Activated CD4-positive, alpha-beta T cell treated with anti-CD3 and anti-CD28 coated beads, Interleukin-2, amount 50 U/mL, for 24 hours (primary cell): Measurements from ENCODE around the gene RARA.
"Not testable (repeated sequence)": the region's sequence is repeated elsewhere in the genome, so short reads cannot be mapped to it uniquely, and the experiment has no call there.

Experiments
- DNase-seq, 2 donors: peaks; one replicate each; pipeline ENCODE4 v3.0.0-alpha.2; 2020; ENCODE audit warnings: low read depth in 1 of 2, low spot score in 1 of 2

Gene RARA

DNA sequence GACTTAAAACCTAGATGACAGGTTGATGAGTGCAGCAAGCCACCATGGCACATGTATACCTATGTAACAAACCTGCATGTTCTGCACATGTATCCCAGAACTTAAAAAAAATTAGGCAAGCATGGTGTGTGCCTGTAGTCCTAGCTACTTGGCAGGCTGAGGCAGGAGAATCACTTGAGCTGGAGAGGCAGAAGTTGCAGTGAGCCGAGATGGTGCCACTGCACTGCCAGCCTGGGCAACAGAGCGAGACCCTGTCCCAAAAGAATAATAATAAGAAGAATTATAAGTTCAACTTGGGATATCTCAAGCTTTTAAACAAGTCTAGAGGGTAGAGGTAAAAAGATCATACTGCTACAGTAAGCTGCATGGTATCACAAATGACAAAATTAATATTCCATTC is 11.5 kb upstream of the RARA start:
- DNase-seq, result no peak

DNA sequence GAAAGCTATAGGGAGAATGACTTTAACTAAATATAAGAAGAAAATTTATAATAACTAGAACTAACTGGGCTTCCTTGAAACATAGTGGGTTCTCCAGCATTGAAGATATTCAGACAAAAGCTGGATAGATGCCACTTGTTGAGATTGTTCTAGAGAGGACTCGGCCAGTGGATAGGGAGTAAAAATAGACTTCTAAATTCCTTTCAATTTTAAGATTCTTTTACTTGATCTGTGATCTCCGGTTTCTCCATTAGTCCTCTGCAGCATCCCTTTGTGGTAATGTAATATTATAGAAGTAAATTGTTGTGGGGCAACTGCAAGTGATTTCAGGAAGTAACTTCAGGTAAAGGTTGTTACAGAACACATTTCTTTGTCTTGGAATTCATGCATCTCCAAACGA is 10.3 kb upstream of the RARA start:
- DNase-seq, result no peak

DNA sequence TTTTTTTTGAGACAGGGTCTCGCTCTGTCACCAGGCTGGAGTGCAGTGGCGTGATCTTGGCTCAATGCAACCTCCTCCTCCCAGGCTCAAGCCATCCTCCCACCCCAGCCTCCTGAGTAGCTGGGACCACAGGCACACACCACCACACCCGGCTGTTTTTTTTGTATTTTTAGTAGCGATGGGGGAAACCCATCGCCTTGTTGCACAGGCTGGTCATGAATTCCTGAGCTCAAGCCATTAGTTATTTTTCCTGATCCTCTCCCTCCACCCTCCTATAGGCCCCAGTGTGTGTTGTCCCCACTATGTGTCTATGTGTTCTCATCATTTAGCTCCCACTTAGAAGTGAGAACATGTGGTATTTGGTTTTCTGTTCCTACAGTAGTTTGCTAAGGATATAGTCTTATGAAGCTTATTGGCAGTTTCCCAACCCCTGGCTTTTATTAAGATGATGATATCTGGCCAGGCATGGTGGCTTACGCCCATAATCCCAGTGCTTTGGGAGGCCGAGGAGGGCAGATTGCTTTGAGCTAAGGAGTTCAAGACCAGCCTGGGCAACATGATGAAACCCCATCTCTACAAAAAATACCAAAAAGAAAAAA is 9.7 kb upstream of the RARA start:
- DNase-seq, result not testable (repeated sequence)

DNA sequence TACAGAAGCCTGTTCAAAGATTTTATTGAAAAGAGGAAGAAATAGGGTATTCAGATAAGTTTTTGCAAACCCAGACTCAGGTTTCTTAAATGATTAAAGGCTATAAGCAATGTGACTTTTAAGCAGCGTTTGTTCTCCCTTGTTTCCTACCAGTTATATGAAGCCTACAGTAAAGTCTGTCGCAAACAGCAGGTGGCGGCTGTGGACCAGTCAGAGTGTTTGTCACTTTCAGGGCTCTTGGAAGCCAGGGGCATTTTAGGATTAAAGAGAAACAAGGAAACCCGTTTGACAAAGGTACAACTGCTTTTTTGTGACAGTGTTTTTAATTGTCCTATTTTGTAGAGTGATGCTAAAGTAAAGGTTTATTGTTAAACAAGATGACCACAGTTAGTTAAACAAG is 7.7 kb upstream of the RARA start:
- DNase-seq, result no peak

DNA sequence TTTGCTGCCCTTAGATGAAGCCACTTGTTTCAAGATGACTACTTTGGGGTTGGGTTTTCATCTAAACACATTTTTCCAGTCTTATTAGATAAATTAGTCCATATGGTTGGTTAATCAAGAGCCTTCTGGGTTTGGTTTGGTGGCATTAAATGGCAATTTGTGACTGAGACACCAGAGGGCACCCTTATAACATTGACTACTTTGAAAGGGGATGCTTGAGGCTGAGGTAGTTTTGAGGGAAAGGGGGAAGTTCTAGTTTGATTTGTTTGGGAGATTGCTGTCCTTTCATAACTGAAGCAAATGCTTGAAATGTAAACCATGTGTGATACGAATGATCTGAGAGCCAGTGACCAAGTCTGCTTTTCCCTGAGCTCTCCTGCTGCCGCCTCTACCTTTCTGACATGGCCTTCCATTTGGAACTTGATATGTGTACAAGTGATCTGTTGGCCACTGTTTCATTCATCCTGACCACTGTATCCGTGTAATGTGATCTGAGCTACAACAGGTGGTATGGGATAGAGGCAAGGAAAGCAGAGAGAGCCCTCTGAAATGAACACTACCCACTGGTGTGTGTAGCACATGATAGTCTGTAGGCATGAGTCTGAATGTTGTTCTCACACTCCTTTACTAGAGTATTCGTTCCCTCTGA is 5.8 kb upstream of the RARA start:
- DNase-seq, result no peak

DNA sequence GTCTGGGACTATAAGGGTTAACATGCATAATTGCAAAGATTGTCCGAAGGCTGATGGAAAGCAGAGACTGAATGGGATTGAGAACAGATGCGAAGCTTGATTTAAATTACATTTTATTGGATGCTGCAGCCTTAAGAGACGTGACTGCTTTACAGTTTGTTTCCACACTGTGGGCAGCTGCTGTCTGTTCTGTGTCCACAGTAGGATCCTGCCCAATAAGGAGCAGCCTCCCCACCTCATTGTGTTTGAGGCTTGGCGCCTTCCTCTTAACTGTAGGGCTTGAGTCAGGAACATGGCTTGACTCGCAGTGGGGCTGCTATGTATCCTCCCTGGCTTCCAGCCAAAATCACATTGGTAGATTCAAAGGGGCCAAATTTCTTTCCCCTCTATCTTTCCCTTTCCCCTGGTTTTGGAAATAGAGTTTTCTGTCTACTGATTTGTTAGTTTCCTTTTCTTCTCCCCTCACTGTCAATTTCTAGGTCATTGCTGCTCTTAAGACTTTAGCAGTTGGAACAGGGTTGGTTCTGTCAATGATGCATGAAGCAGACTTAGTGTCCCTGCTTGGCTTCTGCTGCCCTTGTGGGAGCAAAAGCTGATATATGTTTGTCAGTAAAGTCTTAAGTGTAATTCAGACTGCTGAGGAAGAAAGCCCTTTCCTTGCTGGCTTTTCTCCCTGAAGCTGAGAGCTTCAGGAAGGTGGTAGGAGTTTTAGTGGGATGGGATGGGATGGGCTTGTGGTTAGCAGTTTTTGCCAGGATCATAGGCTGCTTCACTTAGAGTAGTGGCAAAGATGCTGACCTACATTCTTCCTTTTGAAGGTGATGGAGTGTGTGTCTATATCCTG is 5.0 kb upstream of the RARA start:
- DNase-seq, result no peak

DNA sequence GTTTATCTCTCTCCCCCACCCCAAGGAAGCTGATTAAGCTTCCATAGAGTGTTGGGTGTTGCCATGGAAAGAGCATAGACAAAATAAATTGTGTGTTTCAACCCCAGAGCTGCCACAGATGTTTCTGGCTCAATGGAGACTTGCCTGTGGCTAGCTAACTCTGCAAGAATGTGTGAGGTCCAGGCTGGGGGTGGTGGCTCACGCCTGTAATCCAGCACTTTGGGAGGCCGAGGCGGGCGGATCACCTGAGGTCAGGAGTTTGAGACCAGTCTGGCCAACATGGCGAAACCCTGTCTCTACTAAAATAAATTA is 4.5 kb upstream of the RARA start:
- DNase-seq, result not testable (repeated sequence)

DNA sequence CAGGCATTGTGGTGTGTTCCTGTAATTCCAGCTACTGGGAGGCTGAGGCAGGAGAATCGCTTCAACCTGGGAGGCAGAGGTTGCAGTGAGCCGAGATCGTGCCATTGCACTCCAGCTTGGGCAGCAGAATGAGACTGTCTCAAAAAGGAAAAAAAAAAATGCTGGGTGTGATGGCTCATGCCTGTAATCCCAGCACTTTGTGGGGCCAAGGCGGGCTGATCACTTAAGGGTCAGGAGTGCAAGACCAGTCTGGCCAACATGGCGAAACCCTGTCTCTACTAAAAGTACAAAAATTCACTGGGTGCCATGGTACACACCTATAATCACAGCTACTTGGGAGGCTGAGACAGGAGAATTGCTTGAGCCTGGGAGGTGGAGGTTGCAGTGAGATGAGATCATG is 4.1 kb upstream of the RARA start:
- not testable (repeated sequence) for DNase-seq

DNA sequence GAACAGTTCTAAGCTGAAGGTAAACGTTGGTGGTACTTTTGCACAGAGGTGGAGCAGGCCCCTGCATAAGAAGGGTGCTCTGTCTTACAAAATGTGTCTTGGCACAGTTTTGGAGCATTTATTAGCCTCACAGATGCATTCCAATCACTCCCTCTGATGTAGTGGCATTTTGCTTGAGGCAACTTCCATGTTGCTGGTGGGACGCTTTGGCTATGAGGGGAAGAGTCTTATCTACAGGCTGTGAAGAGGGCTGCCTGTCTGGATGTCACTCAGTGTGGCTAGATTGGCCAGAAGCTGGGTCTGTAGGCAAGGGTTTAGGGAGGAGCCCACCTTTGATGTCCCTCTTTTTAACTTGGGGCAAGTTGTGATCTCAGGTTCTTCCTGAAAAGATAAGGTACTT is 2.6 kb upstream of the RARA start:
- no peak for DNase-seq

DNA sequence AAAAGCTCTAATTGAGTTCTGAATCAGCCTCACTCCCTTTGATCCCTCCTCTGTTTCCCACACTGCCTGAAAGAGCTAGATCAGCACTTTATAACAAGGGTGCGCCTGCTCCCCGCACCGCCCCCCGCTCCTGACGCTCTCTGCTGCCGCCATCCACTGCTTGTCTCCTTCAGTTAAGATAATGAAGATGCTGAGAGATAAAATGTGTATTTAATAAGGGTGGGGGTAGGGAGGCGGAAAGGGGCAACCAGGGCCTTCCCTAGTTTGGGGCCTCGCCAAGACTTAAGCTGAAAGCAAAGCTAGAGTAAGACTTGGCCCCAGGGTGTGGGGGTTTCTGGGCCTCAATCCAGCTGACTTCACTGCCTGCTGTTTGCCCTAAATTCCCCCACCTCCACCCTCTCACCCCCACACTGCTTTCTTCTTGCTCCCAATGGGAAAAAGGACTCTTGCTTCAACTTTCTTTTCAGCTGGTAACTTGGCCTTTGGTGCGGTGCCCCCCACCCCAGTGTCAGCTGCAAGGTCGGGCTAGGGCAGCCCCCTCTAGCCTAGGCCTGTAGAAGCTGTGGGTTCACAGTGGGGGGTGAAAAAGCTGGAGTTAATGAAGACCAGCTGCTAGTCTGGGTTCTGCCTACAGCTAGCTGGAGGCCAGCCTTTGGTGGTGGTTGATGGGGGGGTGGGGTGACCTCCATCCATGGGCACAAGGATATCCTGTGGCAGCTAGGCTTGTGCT is 1.8 kb upstream of the RARA start:
- no peak for DNase-seq

DNA sequence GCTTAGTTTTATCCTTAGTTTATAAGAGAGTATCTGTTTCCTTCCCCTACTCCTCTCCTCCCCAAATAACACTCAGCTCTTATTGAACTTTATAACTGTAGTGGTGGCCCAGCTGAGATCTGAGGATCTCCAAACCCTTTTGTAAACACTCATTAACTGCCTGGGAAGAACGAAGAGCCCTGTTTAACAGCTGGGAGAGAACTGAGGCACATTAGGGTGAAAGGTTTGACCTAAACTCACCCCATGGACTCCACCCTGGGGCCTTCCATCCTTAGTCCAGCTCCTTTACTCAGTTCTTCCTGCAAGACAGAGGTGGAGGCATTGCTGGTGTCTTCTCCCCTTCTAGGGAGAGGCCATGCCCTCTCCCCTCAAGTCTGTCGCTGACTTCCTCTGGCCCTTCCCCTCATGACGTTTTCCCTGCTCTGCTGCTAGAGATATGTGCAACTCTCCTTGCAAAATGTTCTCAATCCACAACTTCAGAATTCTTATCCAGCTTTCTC is 1.2 kb upstream of the RARA start:
- DNase-seq, result no peak

DNA sequence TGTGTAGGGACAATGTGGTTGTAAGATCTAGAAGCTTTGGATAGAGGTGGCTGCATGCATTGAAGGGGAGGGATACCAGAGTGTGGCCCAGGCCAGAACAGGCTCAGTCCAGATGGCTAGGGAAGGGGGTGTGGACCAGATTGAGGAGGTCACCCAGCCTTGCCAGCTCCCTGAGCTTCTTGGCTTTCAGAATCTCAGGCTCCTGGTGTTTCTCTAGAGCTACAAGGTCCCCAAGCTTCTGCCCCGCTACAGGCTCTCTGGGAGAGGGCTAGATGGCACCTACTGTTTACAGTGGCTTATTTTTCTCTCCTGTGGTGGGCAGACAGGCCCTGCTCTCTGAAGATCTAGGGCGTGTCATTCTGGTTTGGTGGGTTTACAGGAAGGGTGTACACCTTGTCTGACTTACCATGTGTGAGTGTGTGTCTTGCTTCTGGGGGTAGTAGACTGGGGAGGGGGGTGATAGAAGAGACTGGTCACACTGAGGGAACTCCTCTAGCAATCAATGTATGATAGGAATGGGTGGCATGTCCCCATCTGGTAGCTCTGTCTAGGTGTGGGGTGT is 1.1 kb downstream of the RARA start:
- no peak for DNase-seq

DNA sequence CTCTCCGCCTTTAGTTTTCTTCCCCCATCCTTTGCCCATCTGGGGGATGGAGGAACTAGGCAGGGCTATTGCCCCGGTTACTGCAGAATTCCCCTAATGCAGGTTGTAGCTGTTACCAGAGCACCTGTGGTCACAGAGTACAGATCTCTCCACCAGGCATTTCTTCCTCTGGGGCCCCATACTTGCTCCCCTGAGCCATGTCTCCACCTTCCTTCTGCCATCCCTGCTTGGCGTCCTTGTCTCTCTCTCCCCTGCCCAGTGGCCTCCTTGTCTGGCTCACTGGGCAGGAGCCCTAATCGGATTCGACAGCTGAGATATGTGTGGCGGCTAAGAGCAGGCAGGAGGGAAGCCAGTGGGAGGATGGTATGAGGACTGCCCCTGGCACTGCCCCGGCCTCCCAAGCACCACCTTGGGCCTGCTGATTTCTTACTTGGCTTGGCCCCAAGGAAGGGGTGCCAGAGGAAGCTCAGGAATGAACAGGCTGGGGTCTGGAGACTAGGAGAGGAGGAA is 2.0 kb downstream of the RARA start:
- no peak for DNase-seq

DNA sequence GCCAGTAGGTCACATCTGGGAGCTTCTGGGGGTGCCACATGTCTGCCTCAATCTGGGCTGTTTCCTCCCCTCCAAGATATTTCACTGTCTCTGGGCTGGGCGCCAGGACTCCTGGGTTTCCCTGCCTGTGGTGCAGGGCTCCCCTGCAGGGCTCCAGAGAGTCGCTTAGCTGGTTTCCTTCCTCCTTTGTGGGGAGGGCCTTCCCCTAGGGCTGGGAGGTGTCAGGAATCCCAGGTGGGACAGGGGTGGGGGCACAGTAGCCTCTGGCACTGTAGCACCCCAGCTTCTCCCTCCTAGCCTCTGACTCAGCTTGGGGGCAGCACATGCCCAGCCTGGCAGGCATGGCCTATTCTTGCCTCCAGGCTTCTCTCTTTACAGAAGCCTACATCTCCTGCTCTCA is 2.6 kb downstream of the RARA start:
- no peak for DNase-seq

DNA sequence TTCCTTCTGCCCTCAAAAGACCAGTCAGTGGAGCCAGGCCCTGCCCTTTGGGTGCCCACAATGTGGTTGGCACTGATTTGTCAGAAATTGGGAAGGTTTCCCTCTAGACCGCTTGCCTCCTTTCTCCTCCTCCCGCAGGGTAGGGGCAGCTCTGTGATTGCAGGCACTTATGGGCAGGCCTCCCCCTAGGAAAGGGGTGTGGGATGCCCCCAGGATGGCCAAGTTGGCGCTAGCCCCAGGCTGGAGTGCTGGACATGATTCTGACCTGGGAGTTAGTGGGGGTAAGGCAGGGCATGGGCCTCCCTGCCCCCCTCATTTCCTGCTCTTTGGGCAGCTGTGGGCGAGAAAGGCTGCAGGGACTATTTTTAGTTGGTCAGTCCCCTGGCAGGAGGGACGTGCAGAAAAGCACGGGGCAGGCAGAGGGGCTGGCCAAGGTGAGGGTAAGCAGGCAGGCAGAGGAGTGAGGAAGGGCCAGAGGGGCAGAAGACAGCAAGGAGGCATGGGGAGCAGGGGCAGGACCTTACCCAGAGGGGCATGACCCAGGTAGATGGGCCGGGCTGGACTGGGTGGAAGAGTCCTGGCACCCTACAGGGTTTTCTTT is 3.3 kb downstream of the RARA start:
- no peak for DNase-seq

DNA sequence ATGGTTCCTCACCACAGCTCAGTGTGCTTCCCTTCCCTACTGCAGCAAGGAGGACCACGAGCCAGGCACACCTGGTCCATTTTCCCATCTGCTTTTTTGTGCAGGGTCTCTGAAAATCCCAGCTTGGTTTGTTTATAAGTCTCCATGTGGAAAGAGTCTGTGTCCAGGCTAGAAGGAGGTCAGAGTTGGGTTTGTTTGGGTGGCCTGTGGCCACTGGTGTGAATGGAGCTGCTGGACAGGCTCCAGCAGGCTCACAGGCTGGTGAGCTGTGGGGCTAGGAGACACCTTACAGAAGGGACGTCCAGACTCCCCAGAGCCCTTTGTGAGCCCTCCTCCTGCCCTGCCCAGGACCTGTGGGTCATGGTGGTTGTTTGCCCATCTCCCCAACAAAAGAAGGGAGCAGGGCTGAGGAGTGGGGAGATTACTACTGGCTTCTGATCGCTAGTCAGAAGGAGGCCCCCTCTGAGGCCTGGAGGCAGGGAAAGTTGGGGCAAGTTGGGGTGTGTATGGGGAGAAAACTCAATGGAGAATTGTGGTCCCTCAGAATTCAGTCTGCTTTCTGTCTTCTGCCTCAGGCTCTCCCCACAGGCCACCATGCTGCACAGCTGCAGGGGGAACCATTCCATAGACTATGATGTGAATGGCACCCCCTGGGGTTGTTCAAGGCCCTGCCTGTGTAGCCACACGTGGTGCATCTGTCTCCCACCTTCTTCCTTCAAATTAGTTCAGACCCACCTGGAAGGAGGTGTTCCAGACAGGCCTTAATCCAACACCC is 4.1 kb downstream of the RARA start:
- no peak for DNase-seq

DNA sequence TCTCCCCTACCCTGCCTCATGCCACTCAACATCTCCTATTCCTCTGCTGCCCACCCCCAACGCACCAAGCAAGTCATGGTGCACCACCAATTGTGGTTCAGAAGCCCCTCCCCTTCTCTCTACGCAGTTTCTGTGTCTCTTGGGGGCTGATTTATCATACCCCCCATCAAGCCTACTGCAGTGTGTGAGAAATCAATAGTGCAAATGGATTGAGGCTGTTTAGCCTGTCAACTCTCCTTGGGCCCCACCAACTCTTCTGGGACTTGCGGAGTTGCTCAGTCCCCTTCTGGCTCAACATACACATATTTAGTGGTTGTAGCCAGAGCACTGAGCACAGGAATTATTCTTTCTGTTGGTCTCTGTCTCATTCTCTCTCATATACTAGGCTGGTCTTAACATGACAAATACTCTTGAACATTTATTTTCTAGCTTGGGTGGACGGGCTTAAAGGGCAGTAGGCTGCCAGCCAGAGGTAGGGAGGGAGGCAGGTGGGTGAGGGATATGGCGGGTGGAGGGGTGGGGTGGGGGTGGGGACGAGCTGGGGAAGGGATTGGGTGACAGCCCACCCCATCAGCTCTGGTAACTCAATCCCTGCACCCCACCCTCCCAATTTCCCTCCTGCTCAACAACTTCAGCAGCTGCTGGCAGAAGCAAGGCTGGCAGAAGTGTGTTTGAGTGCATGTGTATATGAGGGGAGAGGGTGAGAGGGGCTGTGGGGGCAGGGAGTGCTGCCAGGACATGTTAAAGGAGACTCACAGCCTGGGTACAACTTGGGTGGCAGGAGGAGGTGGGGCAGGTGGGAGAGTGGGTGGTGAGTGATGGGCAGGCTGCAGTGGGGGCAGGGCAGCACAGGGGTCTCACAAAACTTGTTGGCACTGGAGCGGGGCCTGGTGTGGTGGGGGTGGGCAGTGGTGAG is 4.9 kb downstream of the RARA start:
- no peak for DNase-seq

DNA sequence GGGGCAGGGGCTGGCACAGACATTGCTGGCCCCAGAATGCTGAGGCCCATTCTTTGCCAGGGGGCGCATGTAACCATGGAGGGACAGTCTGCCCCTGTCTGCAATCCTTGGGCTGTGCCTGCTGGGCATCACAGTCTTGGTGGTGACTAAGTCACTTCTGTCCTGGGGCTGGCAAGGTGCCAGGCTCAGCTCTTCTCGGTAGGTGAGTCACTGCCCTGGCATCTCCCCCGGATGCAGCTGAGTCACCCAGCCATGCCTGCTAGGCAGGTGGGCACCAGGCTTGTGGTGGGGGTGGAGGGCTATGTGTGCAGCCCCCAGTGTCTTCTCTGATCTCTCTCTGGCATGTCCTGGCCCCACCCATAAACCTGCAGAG is 5.6 kb downstream of the RARA start:
- DNase-seq, result peak; percentile 71 to 79

DNA sequence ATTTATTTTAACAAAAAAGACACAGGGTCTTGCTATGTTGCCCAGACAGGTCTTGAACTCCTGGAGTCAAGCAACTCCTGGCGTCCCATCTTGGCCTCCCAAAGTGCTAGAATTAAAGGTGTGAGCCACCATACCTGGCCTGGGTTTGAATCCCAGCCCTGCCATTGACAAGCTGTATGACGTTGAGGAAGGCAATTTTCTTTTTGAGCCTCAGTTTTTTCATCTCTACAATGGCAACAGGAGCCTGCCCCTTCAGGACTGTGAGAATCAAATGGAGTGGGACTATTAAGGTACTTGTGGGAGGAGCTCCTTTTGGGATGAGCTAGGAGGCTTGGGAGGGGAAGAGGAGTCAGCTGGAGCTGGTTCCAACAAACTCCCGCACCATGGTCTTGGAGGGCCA is 6.2 kb downstream of the RARA start:
- DNase-seq, result no peak
